Testis (tissue), 3 donors: ENCODE data around the gene PDGFD. TPM values are rescaled to one million over a fixed set of nuclear protein-coding genes. Genes with fewer than 3 reads are reported as not detected.

Experiments
- DNase-seq: peaks from one replicate; pipeline ENCODE4 v3.0.0-alpha.2; 2019
- H3K27ac ChIP-seq, 2 donors: fragments of 200-600 bp; sonication (generic); one replicate each; pipeline ENCODE4 v1.5.1; 2019
- H3K27me3 ChIP-seq: fragments of 200-600 bp; sonication (generic); one replicate; pipeline ENCODE4 v1.5.1; 2019
- H3K36me3 ChIP-seq: fragments of 200-600 bp; sonication (generic); one replicate; pipeline ENCODE4 v1.5.1; 2017; ENCODE audit warnings: low read depth; ENCODE audit errors: missing control alignments
- H3K4me1 ChIP-seq: fragments of 200-600 bp; sonication (generic); one replicate; pipeline ENCODE4 v1.5.1; 2019
- H3K4me3 ChIP-seq, 2 donors: fragments of 200-600 bp; sonication (generic); one replicate each; pipeline ENCODE4 v1.5.1; 2017 to 2019
- H3K9me3 ChIP-seq: fragments of 200-600 bp; sonication (generic); one replicate; pipeline ENCODE4 v1.5.1; 2017
- CTCF ChIP-seq, 3 experiments: fragments of 450-650 bp in 2 of 3; fragments of 200-600 bp in 1 of 3; sonication (generic) in 1 of 3; IDR thresholded peaks; one replicate each; pipeline ENCODE4 v1.5.1; 2016 to 2019; ENCODE audit warnings: antibody characterized with exemption in 3 of 3, mild to moderate bottlenecking in 2 of 3, moderate library complexity in 1 of 3
- POLR2A ChIP-seq: fragments of 450-650 bp; IDR thresholded peaks from one replicate; pipeline ENCODE4 v1.6.1; 2017; ENCODE audit warnings: antibody characterized with exemption, mild to moderate bottlenecking, moderate library complexity
- WGBS, 2 donors: methylation state at CpG; one replicate each; pipeline ENCODE4 v1.1.5; 2018; 5-methylcytosine and 5-hydroxymethylcytosine counted together
- intact Hi-C: fragments of 100-400 bp; cut with DNase I; formaldehyde crosslinking; loops from one replicate; pipeline ENCODE4 v1.15.1; 2023; ENCODE audit warnings: low total_unique reads
- polyA plus RNA-seq: library from polyadenylated mRNA; stranded (reverse); fragments of 350-450 nt; fragmentation: Illumina TruSeq; extraction: RNeasy Lipid Tissue Mini Kit (QIAGEN cat#74804); gene quantifications from one replicate; pipeline ENCODE4 v1.2.3, GENCODE V29; 2014; ENCODE audit warnings: low read depth, low replicate concordance; ENCODE audit not compliant: insufficient read depth
- total RNA-seq, 2 donors: library from RNA; depleted of rRNA; stranded (reverse); fragments of >200 nt; gene quantifications; one replicate each; pipeline ENCODE4 v1.2.3, GENCODE V29; 2016

PDGFD gene
- total and polyA plus RNA-seq, 3 donors from 2014 or later: 6.0 to 8.1 (median 8.0) TPM

- no peaks in the 10 kb centered on the region for H3K27me3 ChIP-seq
- no peak overlapping the region for H3K4me3 ChIP-seq
- no peaks in the 10 kb centered on the region for H3K9me3 ChIP-seq
- DNase-seq: no peak
- no peaks in the 10 kb centered on the region for H3K36me3 ChIP-seq
- intact Hi-C loops: no loop called here
- TF ChIP-seq POLR2A (no peak), CTCF (IDR thresholded peaks at IDR 0.05) (no peak)
- 66 to 71% methylated on average over 4 of the region's 4 CpGs for WGBS, 2 donors
- no peaks in the 10 kb centered on the region for H3K4me1 ChIP-seq
- no peak overlapping the region for H3K27ac ChIP-seq
These were observed 67.0 kb downstream of the PDGFD start for GRCh38 chr11:104096900-104097299.

GRCh38 chr11:104095791-104096190 is 68.2 kb downstream of the PDGFD start:
- H3K27ac ChIP-seq: no peak overlapping the region
- no peak for TF ChIP-seq CTCF (IDR thresholded peaks at IDR 0.05)
- no peak for TF ChIP-seq POLR2A
- H3K4me1 ChIP-seq: no peaks in the 10 kb centered on the region
- H3K36me3 ChIP-seq: no peaks in the 10 kb centered on the region
- intact Hi-C loops: no loop called here
- no peak overlapping the region for H3K4me3 ChIP-seq
- DNase-seq: no peak
- no peaks in the 10 kb centered on the region for H3K9me3 ChIP-seq
- H3K27me3 ChIP-seq: no peaks in the 10 kb centered on the region

- H3K27me3 ChIP-seq: no peaks in the 10 kb centered on the region
- no peak overlapping the region for H3K27ac ChIP-seq
- H3K4me1 ChIP-seq: no peaks in the 10 kb centered on the region
- intact Hi-C loops: no loop called here
- no peaks in the 10 kb centered on the region for H3K9me3 ChIP-seq
- DNase-seq: no peak
- H3K36me3 ChIP-seq: no peaks in the 10 kb centered on the region
- no peak overlapping the region for H3K4me3 ChIP-seq
- no peak for TF ChIP-seq POLR2A
- no peak for TF ChIP-seq CTCF (IDR thresholded peaks at IDR 0.05)
- WGBS, 2 donors: 92 to 93% methylated on average over 3 of the region's 3 CpGs
These were observed 69.4 kb downstream of the PDGFD start for GRCh38 chr11:104094576-104094975.

- no peak overlapping the region for H3K27ac ChIP-seq
- no peak overlapping the region for H3K4me3 ChIP-seq
- H3K36me3 ChIP-seq: no peaks in the 10 kb centered on the region
- TF ChIP-seq CTCF (IDR thresholded peaks at IDR 0.05): no peak
- TF ChIP-seq POLR2A: no peak
- no peak for DNase-seq
- no peaks in the 10 kb centered on the region for H3K4me1 ChIP-seq
- intact Hi-C loops: no loop called here
- no peaks in the 10 kb centered on the region for H3K27me3 ChIP-seq
- H3K9me3 ChIP-seq: no peaks in the 10 kb centered on the region
- whole genome bisulfite sequencing, 2 donors: 90 to 91% methylated on average over 5 of the region's 5 CpGs
These were observed 70.3 kb downstream of the PDGFD start for GRCh38 chr11:104093426-104094280.

- no peak for TF ChIP-seq CTCF (IDR thresholded peaks at IDR 0.05)
- TF ChIP-seq POLR2A: no peak
- no peak overlapping the region for H3K27ac ChIP-seq
- no peaks in the 10 kb centered on the region for H3K9me3 ChIP-seq
- WGBS, 2 donors: 89 to 97% methylated on average over 2 of the region's 2 CpGs
- no peaks in the 10 kb centered on the region for H3K27me3 ChIP-seq
- H3K4me1 ChIP-seq: no peaks in the 10 kb centered on the region
- H3K4me3 ChIP-seq: no peak overlapping the region
- DNase-seq: no peak
- H3K36me3 ChIP-seq: no peaks in the 10 kb centered on the region
- intact Hi-C loops: no loop called here
These were observed 71.2 kb downstream of the PDGFD start for GRCh38 chr11:104092744-104093143.
